Lower lobe of right lung (tissue), 2 donors: ENCODE measurements around the gene PMPCA. TPM values are rescaled to one million over a fixed set of nuclear protein-coding genes. Genes with fewer than 3 reads are reported as not detected.

Experiments used
- ATAC-seq, 2 donors: fragments of 200-7000 bp; cut with Tn5 transposase; one replicate each; pipeline ENCODE4 v1.9.1; 2020 to 2022; ENCODE audit warnings: mild to moderate bottlenecking in 2 of 2, moderate library complexity in 2 of 2
- DNase-seq: peaks from one replicate; pipeline ENCODE4 v3.0.0-alpha.2; 2020
- H3K27ac ChIP-seq: fragments of 200-600 bp; one replicate; pipeline ENCODE4 v1.8.0; 2022
- H3K27me3 ChIP-seq: fragments of 200-600 bp; one replicate; pipeline ENCODE4 v1.8.0; 2022; ENCODE audit warnings: low read depth
- H3K36me3 ChIP-seq: fragments of 200-600 bp; one replicate; pipeline ENCODE4 v1.8.0; 2022; ENCODE audit warnings: mild to moderate bottlenecking
- H3K4me1 ChIP-seq: fragments of 200-600 bp; one replicate; pipeline ENCODE4 v1.8.0; 2022
- H3K4me3 ChIP-seq: fragments of 200-600 bp; one replicate; pipeline ENCODE4 v1.8.0; 2022; ENCODE audit warnings: mild to moderate bottlenecking
- H3K9me3 ChIP-seq: fragments of 200-600 bp; one replicate; pipeline ENCODE4 v1.8.0; 2022
- intact Hi-C: fragments of 100-400 bp; cut with DNase I; formaldehyde crosslinking; loops from one replicate; pipeline ENCODE4 v1.11.0; 2022
- total RNA-seq: library from RNA; stranded (reverse); fragmentation: NEBNext Ultra II Directional; extraction: Animal tissue kit (Norgen Biotek cat#: 25700); gene quantifications from one replicate; pipeline ENCODE4 v1.2.1, GENCODE V29; 2021
- TF ChIP-seq, protein P1 (sequence below): fragments of 200-600 bp; IDR thresholded peaks from one replicate; pipeline ENCODE4 v1.8.0; 2022; ENCODE audit warnings: antibody characterized with exemption, mild to moderate bottlenecking
- donor health status: DM: no; HTN: yes; CAD: no; lungs with severe emphysema.

PMPCA gene
- total RNA-seq, 1 donor from 2014 or later = 43.2 TPM

DNA sequence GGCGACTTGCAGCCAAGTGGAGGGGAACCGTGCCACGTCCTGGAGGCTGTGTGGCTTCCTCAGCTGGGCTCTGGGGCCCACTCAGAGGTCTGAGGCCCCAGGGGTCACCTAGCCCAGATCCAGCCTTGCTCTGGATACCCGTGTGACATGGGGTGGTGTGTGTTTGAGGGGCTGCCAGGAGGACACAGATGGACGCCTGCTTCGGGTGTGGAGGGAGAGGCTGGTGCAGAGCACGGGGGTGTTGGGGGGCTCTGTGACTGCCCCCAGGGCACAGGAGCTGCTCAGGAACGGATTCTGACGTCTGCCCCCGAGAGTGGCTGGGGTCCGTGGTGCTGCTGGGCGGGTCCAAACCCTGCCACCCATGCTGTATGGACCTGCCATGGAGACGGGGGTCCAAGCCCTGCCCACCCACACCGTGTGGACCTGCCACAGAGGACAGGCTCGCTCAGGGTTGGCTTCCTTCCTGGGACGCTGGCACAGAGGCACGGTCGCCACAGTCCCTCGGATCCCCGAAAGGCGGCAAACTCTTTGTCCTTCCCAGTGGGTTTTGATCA, 18.7 kb downstream of the PMPCA start:
- Histone ChIP-seq H3K9me3 (no peaks in the 10 kb centered on the region), H3K4me1 (no peaks in the 10 kb centered on the region), H3K4me3 (no peak overlapping the region), H3K27me3 (no peaks in the 10 kb centered on the region), H3K27ac (no peak overlapping the region), H3K36me3 (peaks cover 62% of the 10 kb centered on the region)
- DNase-seq = no peak
- ATAC-seq = no peak
- intact Hi-C loops = no loop called here
- TF ChIP-seq, protein P1, sequence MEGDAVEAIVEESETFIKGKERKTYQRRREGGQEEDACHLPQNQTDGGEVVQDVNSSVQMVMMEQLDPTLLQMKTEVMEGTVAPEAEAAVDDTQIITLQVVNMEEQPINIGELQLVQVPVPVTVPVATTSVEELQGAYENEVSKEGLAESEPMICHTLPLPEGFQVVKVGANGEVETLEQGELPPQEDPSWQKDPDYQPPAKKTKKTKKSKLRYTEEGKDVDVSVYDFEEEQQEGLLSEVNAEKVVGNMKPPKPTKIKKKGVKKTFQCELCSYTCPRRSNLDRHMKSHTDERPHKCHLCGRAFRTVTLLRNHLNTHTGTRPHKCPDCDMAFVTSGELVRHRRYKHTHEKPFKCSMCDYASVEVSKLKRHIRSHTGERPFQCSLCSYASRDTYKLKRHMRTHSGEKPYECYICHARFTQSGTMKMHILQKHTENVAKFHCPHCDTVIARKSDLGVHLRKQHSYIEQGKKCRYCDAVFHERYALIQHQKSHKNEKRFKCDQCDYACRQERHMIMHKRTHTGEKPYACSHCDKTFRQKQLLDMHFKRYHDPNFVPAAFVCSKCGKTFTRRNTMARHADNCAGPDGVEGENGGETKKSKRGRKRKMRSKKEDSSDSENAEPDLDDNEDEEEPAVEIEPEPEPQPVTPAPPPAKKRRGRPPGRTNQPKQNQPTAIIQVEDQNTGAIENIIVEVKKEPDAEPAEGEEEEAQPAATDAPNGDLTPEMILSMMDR = no peak

DNA sequence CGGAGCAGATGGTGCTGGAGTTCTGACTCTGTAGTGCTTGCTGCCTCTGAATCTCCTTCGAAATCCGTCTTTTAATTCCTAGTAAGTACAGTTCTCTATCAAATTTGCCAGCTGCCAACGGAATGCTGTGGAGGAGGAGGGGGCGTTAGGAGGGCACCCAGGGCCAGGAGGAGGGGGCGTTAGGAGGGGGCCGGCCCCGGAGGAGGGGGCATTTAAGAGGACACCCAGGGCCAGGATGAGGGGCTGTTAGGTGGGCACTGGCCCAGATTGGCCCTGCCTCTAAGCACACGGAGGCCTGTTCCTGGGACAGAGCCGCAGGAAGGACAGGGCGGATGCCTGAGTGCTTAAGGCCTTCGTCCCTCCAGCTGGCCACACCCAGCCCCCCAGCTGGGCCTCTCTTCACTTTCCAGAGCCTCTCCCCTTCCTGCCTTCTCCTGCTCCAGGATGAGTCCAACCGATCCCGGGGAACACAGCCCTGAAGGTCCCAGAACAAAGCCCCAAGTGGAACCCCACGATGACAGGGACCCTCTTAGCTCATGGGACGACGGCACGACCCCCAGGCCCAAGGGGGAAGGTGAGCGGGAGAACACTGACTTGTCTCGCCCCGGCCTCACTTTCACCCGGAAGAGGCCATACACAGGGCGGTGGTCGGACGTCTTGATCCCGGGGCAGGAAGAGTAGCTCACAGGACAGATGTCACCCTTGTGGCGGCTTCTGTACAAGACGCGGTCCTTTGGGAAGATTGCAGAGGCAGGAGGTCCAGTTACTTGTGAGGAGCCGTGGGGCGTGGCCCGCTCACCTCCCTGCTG, 19.4 kb downstream of the PMPCA start:
- TF ChIP-seq, protein P1 = no peak
- Histone ChIP-seq H3K4me3 (no peak overlapping the region), H3K9me3 (no peaks in the 10 kb centered on the region), H3K36me3 (peaks cover 56% of the 10 kb centered on the region), H3K27me3 (no peaks in the 10 kb centered on the region), H3K27ac (no peak overlapping the region), H3K4me1 (no peaks in the 10 kb centered on the region)
- no peak for DNase-seq
- peak in 1 of 2 donors; percentile 3 for ATAC-seq
- intact Hi-C loops = no loop called here

DNA sequence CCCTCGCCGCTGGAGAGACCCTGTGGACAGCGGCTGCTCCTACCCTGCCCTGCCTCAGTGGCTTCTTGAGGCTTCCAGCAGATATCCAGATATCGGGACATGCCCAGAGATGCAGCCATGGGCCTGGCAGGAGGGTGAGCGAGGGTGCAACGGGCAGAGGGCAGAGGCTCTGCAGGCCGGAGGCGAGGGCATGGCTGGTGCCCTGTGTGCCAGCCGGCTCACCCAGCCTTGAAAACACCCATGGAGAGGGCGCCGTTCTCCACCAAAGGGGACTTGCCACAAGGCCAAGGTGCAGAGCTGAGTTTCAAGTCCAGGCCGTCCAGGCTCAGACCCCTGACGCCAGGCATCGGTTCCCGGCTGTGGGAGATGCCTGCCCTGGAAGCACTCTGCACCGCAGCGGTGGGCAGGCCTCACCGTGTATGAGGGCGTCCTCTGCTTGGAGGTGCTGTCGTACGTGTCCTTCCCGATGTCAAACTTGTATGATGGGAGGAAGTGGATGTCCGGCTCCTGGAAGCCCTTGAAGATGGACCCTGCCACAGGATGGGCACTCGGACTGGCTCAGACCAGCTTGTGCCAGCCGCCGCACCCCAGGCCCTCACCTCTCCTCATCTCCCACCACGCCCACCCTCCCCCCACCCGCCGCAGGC, 20.3 kb downstream of the PMPCA start:
- Histone ChIP-seq H3K4me3 (no peak overlapping the region), H3K4me1 (no peaks in the 10 kb centered on the region), H3K27ac (no peak overlapping the region), H3K9me3 (no peaks in the 10 kb centered on the region), H3K27me3 (no peaks in the 10 kb centered on the region), H3K36me3 (peaks cover 51% of the 10 kb centered on the region)
- no peak for ATAC-seq
- intact Hi-C loops = no loop called here
- TF ChIP-seq, protein P1 = no peak
- no peak for DNase-seq

DNA sequence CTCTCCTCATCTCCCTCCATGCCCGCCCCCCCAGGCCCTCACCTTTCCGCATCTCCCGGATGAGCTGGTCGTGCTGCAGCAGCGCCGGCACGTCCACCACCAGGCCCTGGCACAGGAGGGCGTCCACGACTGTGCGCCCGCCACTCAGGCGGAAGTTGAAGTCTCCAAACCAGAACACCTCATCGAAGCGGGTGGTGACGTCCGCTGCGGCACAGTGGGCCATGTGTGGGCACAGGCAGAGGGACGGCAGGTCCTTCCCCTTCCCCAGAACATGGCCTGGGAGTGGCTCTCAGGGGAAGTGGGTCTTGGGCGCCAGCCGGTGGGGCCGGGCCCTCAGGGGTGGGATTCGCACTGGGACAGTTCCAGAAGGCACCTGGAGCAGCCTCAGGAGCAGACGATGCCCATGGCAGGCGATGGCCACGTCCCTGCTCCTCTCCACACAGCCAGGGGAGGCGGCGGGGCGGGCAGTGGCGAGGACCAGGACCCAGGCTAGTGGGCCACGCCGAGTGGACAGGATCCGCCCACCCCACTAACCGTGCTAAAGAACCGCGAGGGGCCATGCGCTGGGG, 21.4 kb downstream of the PMPCA start:
- peaks cover 8% of the 10 kb centered on the region for H3K4me1 ChIP-seq

DNA sequence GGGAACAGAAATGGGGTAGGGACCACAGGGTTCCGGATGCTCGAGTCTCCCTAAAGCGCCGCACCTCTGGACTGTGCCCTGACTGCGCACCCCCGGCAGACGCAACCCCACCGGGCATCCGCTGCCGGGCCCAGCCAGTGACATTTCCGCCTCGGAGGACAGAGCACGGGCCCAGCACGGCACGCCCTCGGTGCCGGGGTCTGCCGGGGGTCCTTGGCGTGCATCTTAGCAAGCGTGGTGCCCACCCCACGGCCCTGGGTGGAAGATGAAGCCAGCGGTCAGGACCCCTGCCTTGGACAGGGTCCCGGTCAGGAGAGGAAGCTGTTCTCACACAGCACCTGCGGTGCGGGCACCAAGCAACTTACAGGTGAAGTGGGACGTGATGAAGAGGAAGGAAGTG, 22.1 kb downstream of the PMPCA start:
- H3K27ac ChIP-seq = no peak overlapping the region
- H3K4me1 ChIP-seq = peaks cover 15% of the 10 kb centered on the region
- no peaks in the 10 kb centered on the region for H3K27me3 ChIP-seq
- DNase-seq = no peak
- intact Hi-C loops = no loop called here
- no peak overlapping the region for H3K4me3 ChIP-seq
- no peaks in the 10 kb centered on the region for H3K9me3 ChIP-seq
- TF ChIP-seq, protein P1 = no peak
- peaks cover 48% of the 10 kb centered on the region for H3K36me3 ChIP-seq
- ATAC-seq = no peak

More for the DNA sequence above, 21.4 kb downstream of the PMPCA start:
- no peak for ATAC-seq
- no peak overlapping the region for H3K27ac ChIP-seq
- no peaks in the 10 kb centered on the region for H3K9me3 ChIP-seq
- H3K36me3 ChIP-seq = peaks cover 51% of the 10 kb centered on the region
- TF ChIP-seq, protein P1 = no peak
- no peak overlapping the region for H3K4me3 ChIP-seq
- DNase-seq = no peak
- intact Hi-C loops = no loop called here
- H3K27me3 ChIP-seq = no peaks in the 10 kb centered on the region
